ENCODE data around the gene SPINK13. TPM values are rescaled to one million over a fixed set of nuclear protein-coding genes. Genes with fewer than 3 reads are reported as not detected.

Gene SPINK13
- polyA plus RNA-seq, 1 donor from 2014 or later, result not detected

- Histone ChIP-seq H3K9ac (ENCODE audit: low read length) (no peak overlapping the region), H3K9me3 (ENCODE audit: low read length) (no peaks in the 10 kb centered on the region), H3K4me2 (ENCODE audit: low read length) (no peak overlapping the region), H2AFZ (ENCODE audit: low read depth, low read length) (no peak overlapping the region), H4K20me1 (ENCODE audit: insufficient read depth) (no peaks in the 10 kb centered on the region), H3K4me3 (ENCODE audit: low read length) (no peak overlapping the region), H3K27ac (ENCODE audit: low read length) (no peak overlapping the region), H3F3A (ENCODE audit: insufficient read depth, low read length, poor library complexity, severe bottlenecking) (no peaks in the 10 kb centered on the region), H3K79me2 (replicated peaks; ENCODE audit: insufficient read depth, low read length) (no peaks in the 10 kb centered on the region), H3K36me3 (ENCODE audit: insufficient read depth, low read length) (no peaks in the 10 kb centered on the region), H3K27me3 (ENCODE audit: insufficient read depth, low read depth, low read length) (no peaks in the 10 kb centered on the region), H3K9me2 (ENCODE audit: insufficient read depth, low read length) (no peaks in the 10 kb centered on the region)
- no peak for TF ChIP-seq REST (IDR thresholded peaks at IDR 0.05; ENCODE audit: borderline replicate concordance)
- TF ChIP-seq CTCF (IDR thresholded peaks at IDR 0.05; ENCODE audit: poor library complexity, severe bottlenecking), result no peak
- no peak for TF ChIP-seq EP300 (conservative IDR thresholded peaks at IDR 0.05; ENCODE audit: poor library complexity, severe bottlenecking)
- no peak for TF ChIP-seq POLR2AphosphoS5 (IDR thresholded peaks at IDR 0.05)
- TF ChIP-seq EZH2 (IDR thresholded peaks at IDR 0.05; ENCODE audit: borderline replicate concordance, insufficient read depth, low read length, poor library complexity, severe bottlenecking), result no peak
- no peak for TF ChIP-seq SMC3 (conservative IDR thresholded peaks at IDR 0.05; ENCODE audit: poor library complexity)
Measured at GRCh38 chr5:148224117-148224742, 44.4 kb upstream of the SPINK13 start.

- H3K9me2 ChIP-seq (ENCODE audit: insufficient read depth, low read length), result no peaks in the 10 kb centered on the region
- no peak overlapping the region for H3K4me2 ChIP-seq (ENCODE audit: low read length)
- H3K36me3 ChIP-seq (ENCODE audit: insufficient read depth, low read length), result no peaks in the 10 kb centered on the region
- H3K4me3 ChIP-seq (ENCODE audit: low read length), result no peak overlapping the region
- H3K27me3 ChIP-seq (ENCODE audit: insufficient read depth, low read depth, low read length), result no peaks in the 10 kb centered on the region
- H3K27ac ChIP-seq (ENCODE audit: low read length), result no peak overlapping the region
- H3K9me3 ChIP-seq (ENCODE audit: low read length), result no peaks in the 10 kb centered on the region
- H3F3A ChIP-seq (ENCODE audit: insufficient read depth, low read length, poor library complexity, severe bottlenecking), result no peaks in the 10 kb centered on the region
- H3K9ac ChIP-seq (ENCODE audit: low read length), result no peak overlapping the region
- H4K20me1 ChIP-seq (ENCODE audit: insufficient read depth), result no peaks in the 10 kb centered on the region
- TF ChIP-seq MXI1 (conservative IDR thresholded peaks at IDR 0.05; ENCODE audit: poor library complexity, severe bottlenecking) (no peak), POLR2AphosphoS5 (IDR thresholded peaks at IDR 0.05) (no peak), EZH2 (IDR thresholded peaks at IDR 0.05; ENCODE audit: borderline replicate concordance, insufficient read depth, low read length, poor library complexity, severe bottlenecking) (no peak), REST (IDR thresholded peaks at IDR 0.05; ENCODE audit: borderline replicate concordance) (no peak), RAD21 (conservative IDR thresholded peaks at IDR 0.05) (no peak), SMC3 (conservative IDR thresholded peaks at IDR 0.05; ENCODE audit: poor library complexity) (no peak), TAF1 (IDR thresholded peaks at IDR 0.05; ENCODE audit: low read depth) (no peak), EP300 (conservative IDR thresholded peaks at IDR 0.05; ENCODE audit: poor library complexity, severe bottlenecking) (no peak), CTCF (IDR thresholded peaks at IDR 0.05; ENCODE audit: poor library complexity, severe bottlenecking) (no peak)
- H2AFZ ChIP-seq (ENCODE audit: low read depth, low read length), result no peak overlapping the region
- H3K79me2 ChIP-seq (replicated peaks; ENCODE audit: insufficient read depth, low read length), result no peaks in the 10 kb centered on the region
Measured at GRCh38 chr5:148228392-148228984, 40.1 kb upstream of the SPINK13 start.
